Mucosa of descending colon (tissue), 3 donors: ENCODE data around the gene KRTAP6-3. TPM values are rescaled to one million over a fixed set of nuclear protein-coding genes. Genes with fewer than 3 reads are reported as not detected.

ENCODE experiments used
- ATAC-seq: fragments of 200-7000 bp; cut with Tn5 transposase; one replicate; pipeline ENCODE4 v1.9.1; 2020; ENCODE audit warnings: mild to moderate bottlenecking, moderate library complexity
- DNase-seq, 3 donors: peaks; one replicate each; pipeline ENCODE4 v3.0.0-alpha.2; 2020
- H3K36me3 ChIP-seq: fragments of 200-600 bp; one replicate; pipeline ENCODE4 v1.8.0; 2021; ENCODE audit warnings: low read depth, mild to moderate bottlenecking
- H3K4me1 ChIP-seq: fragments of 200-600 bp; one replicate; pipeline ENCODE4 v1.8.0; 2021; ENCODE audit warnings: low read depth, mild to moderate bottlenecking
- H3K4me3 ChIP-seq: fragments of 200-600 bp; one replicate; pipeline ENCODE4 v1.8.0; 2021; ENCODE audit warnings: mild to moderate bottlenecking
- H3K9me3 ChIP-seq: fragments of 200-600 bp; one replicate; pipeline ENCODE4 v1.8.0; 2021; ENCODE audit warnings: mild to moderate bottlenecking
- intact Hi-C, 2 donors: fragments of 100-400 bp; cut with DNase I in 1 of 2; cut with micrococcal nuclease in 1 of 2; formaldehyde crosslinking; loops; one replicate each; pipeline versions ENCODE4 v1.11.0 to v1.11.1; 2022; cut with DNase I, micrococcal nuclease
- total RNA-seq, 3 donors: library from RNA; stranded (reverse); fragmentation: NEBNext Ultra II Directional in 2 of 3; extraction: Animal tissue kit (Norgen Biotek cat#: 25700) in 2 of 3; gene quantifications; one replicate each; pipeline versions ENCODE4 v1.2.1 to v1.2.4, GENCODE V29; 2021 to 2023
- TF ChIP-seq, protein P1 (sequence below): fragments of 200-600 bp; IDR thresholded peaks from one replicate; pipeline ENCODE4 v1.8.0; 2022; ENCODE audit warnings: antibody characterized with exemption, mild to moderate bottlenecking
- donor health status: DM: no; HTN: no; CAD: no; lungs with moderate emphysema.
- donor health status: DM: no; HTN: no; CAD: no.
- donor health status: DM: no; HTN: yes; CAD: no.

Gene KRTAP6-3
- total RNA-seq, 3 donors from 2014 or later = not detected

DNA sequence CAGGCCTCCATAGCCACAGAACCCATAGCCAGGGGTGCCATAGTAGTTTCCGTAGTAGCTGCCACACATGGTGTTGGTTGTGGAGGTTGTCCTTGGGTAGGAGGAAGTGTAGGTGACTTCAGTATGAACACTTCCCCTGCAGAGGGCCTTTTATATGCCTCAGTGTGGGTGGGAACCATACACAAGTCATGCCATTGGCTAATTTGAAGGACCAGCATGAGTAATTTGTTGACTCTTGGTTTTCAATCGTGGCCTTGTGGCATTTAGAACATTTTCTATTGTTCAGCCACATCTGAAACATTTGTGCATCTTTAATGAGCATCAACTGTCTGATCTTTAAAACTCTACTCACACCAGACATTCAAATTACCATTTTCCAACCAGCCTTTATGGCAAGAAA is 21.6 kb downstream of the KRTAP6-3 start, which contains the start of gene KRTAP6-1:
Gene KRTAP6-1, minus strand, starts transcription at position 95 of the 400 bp plus-strand sequence. Its CDS starts 26 bp downstream, at position 69.
- Histone ChIP-seq H3K36me3 (no peaks in the 10 kb centered on the region), H3K4me1 (no peaks in the 10 kb centered on the region), H3K9me3 (peaks cover 60% of the 10 kb centered on the region), H3K4me3 (no peak within 1 kb of the TSS)
- DNase-seq (no peak), ATAC-seq (no peak)
- TF ChIP-seq, protein P1, sequence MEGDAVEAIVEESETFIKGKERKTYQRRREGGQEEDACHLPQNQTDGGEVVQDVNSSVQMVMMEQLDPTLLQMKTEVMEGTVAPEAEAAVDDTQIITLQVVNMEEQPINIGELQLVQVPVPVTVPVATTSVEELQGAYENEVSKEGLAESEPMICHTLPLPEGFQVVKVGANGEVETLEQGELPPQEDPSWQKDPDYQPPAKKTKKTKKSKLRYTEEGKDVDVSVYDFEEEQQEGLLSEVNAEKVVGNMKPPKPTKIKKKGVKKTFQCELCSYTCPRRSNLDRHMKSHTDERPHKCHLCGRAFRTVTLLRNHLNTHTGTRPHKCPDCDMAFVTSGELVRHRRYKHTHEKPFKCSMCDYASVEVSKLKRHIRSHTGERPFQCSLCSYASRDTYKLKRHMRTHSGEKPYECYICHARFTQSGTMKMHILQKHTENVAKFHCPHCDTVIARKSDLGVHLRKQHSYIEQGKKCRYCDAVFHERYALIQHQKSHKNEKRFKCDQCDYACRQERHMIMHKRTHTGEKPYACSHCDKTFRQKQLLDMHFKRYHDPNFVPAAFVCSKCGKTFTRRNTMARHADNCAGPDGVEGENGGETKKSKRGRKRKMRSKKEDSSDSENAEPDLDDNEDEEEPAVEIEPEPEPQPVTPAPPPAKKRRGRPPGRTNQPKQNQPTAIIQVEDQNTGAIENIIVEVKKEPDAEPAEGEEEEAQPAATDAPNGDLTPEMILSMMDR = no peak
- intact Hi-C loops = no loop called here

DNA sequence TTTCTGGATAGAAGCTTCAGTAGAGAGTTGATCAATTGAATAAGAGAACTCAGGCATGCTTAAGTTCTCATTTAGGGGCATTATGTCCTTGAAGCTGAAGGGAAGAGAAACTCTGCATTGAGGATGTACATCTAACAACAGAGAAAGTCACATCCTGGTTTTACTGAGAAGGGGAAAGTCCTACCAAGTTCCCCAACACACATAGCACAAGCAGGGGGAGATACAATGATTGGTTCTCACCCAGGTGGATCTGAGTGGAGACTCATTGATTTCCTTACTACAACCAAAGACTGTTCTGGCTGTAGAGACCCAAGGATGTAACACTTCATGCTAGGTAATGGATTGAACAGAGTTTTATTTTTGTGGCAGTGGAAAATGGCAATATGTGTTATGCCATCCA is 23.0 kb downstream of the KRTAP6-3 start:
- Histone ChIP-seq H3K36me3 (no peaks in the 10 kb centered on the region), H3K4me1 (no peaks in the 10 kb centered on the region), H3K9me3 (peaks cover 59% of the 10 kb centered on the region), H3K4me3 (no peak overlapping the region)
- ATAC-seq (no peak), DNase-seq (no peak)
- TF ChIP-seq, protein P1 = no peak
- intact Hi-C loops = no loop called here

DNA sequence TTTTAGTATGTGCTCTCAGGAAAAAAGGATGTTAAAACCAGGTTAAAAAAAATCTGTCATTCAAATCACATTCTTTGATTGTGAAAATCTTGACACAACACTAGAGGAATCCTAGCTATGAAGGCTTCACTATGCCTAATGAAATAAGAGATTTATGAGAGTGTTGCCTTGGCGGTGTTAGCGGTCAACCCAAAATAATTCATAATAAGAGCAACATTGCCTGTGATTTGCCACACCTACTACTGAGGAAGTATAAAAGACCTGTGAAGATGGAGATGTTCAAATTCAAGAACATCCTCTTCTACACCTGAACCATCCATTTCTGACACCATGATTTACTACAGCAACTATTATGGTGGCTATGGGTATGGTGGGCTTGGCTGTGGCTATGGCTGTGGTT is 23.9 kb downstream of the KRTAP6-3 start, which contains the start of gene KRTAP20-1:
Gene KRTAP20-1, plus strand, starts transcription at position 301 of the 400 bp plus-strand sequence. Its CDS starts 30 bp downstream, at position 331.
- TF ChIP-seq, protein P1 = no peak
- intact Hi-C loops = no loop called here
- ATAC-seq (no peak), DNase-seq (no peak)
- Histone ChIP-seq H3K36me3 (no peaks in the 10 kb centered on the region), H3K9me3 (peaks cover 49% of the 10 kb centered on the region), H3K4me3 (no peak within 1 kb of the TSS), H3K4me1 (no peaks in the 10 kb centered on the region)

DNA sequence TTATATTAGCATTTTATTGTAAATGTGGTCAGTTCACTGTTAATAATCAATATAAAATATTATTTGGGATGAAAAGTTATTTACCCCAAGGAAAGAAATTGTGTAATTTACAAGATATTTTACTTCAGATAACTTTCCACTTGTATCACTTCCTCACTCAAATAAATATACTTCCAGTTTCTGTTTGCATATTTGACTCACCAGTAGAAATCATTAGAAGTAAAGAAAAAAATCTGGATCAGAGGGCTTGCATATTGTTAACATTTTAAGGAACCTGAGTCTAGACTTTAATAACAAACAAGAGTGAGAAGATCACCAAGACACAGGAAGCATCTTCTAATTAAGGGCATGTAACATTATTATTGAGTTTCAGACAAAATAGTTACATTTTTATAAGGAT is 27.8 kb downstream of the KRTAP6-3 start:
- H3K36me3 ChIP-seq = no peaks in the 10 kb centered on the region
- intact Hi-C loops = no loop called here
- no peak overlapping the region for H3K4me3 ChIP-seq
- no peak for DNase-seq
- H3K4me1 ChIP-seq = no peaks in the 10 kb centered on the region
- ATAC-seq = no peak
- peaks cover 48% of the 10 kb centered on the region for H3K9me3 ChIP-seq
- TF ChIP-seq, protein P1 = no peak

DNA sequence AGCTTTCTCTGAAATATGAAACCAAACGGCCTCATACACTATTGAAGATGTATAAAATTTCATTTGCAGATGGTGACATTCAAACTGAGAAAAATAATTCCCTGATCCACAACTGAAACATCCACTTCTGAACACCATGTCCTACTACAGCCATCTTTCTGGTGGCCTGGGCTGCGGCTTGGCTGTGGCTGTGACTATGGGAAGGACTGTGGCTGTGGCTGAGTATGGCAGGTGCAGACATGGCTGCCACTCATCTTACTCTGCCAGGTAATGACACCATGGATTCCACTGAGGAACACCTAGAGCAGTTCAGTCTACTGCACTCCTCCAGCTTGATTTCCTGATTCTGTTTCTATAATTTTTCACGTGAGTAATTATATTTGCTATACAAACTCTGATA is 28.3 kb downstream of the KRTAP6-3 start, which contains the start of gene KRTAP20-4:
Gene KRTAP20-4, plus strand, starts transcription at position 106 of the 400 bp plus-strand sequence.
- no peak for ATAC-seq
- Histone ChIP-seq H3K4me3 (no peak within 1 kb of the TSS), H3K4me1 (no peaks in the 10 kb centered on the region), H3K36me3 (no peaks in the 10 kb centered on the region), H3K9me3 (peaks cover 53% of the 10 kb centered on the region)
- no peak for DNase-seq
- TF ChIP-seq, protein P1 = no peak
- intact Hi-C loops = no loop called here

DNA sequence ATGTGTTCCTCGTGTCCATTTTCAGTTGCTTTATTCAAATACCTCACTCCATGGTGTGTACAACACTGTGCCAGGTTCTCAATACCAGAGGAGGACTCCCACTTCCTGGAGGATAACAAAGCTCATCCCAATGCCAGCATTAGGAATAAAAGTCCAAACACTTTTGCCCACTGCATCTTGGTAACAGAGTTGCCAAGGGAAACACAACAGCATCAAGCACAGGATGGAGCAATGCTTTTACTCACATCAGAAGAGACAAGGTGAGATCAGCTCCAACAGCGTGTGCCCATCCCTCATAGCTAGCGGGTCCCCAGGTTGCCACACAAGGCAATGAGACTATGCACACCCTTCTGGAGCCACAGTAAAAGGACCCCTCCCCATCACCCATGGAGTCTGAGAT is 31.1 kb downstream of the KRTAP6-3 start:
- DNase-seq (no peak), ATAC-seq (no peak)
- H3K4me1 ChIP-seq = no peaks in the 10 kb centered on the region
- peaks cover 62% of the 10 kb centered on the region for H3K9me3 ChIP-seq
- no peak overlapping the region for H3K4me3 ChIP-seq
- TF ChIP-seq, protein P1 = no peak
- no peaks in the 10 kb centered on the region for H3K36me3 ChIP-seq
- intact Hi-C loops = no loop called here
